Neutrophil (primary cell): ENCODE measurements around the gene RAX2.
A peak's percentile ranks its signal among the peaks of the same experiment; 100 is the strongest.

ENCODE experiments used
- H3K27ac ChIP-seq: fragments of 200-600 bp; sonication (generic); 2 replicates; pipeline ENCODE4 v1.5.1; 2016; ENCODE audit warnings: mild to moderate bottlenecking, moderate library complexity
- H3K27me3 ChIP-seq: fragments of 200-600 bp; sonication (generic); 2 replicates; pipeline ENCODE4 v1.6.0; 2016; ENCODE audit warnings: mild to moderate bottlenecking
- H3K36me3 ChIP-seq: fragments of 200-600 bp; sonication (generic); 2 replicates; pipeline ENCODE4 v1.5.1; 2017
- H3K4me1 ChIP-seq, 2 experiments: fragments of 200-600 bp in 1 of 2; sonication (generic) in 1 of 2; 1 replicate in 1 of 2; 2 replicates in 1 of 2; pipeline versions ENCODE4 v1.5.1 to v1.6.1; 2013 to 2016; ENCODE audit warnings: low read depth in 1 of 2, low read length in 1 of 2, mild to moderate bottlenecking in 1 of 2, moderate library complexity in 1 of 2; ENCODE audit not compliant: control insufficient read depth in 1 of 2, insufficient read depth in 1 of 2
- H3K4me3 ChIP-seq, 2 experiments: fragments of 200-600 bp in 1 of 2; sonication (generic) in 1 of 2; 1 replicate in 1 of 2; 2 replicates in 1 of 2; pipeline ENCODE4 v1.5.1; 2013 to 2016; ENCODE audit warnings: low read depth in 1 of 2, low read length in 1 of 2, mild to moderate bottlenecking in 1 of 2, moderate library complexity in 1 of 2
- H3K9me3 ChIP-seq: fragments of 200-600 bp; sonication (generic); 2 replicates; pipeline ENCODE4 v1.5.1; 2016
- TF ChIP-seq, protein P1 (sequence below): fragments of 200-600 bp; sonication (generic); IDR thresholded peaks from 2 replicates; pipeline ENCODE4 v1.5.1; 2016; ENCODE audit warnings: antibody characterized with exemption

The RAX2 gene

DNA sequence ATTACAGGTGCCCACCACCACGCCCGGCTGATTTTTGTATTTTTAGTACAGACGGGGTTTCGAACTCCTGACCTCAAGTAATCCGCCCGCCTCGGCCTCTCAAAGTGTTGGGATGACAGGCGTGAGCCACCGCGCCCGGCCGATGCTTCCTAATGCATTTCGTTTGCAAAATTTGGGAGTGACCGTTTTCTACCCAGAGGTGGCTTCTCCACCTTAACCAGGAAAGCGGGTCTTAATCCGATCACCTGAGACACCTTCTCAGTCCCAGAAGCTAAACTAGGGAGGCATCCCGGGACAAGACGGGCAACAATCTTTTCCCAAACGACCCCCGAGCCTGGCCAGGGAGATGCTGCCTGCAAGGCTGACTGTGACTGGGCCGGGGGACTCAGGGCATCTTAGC is 29.0 kb upstream of the RAX2 start:
- Histone ChIP-seq H3K4me3 (peak overlapping the region in 1 of 2 experiments; percentile 63), H3K9me3 (no peaks in the 10 kb centered on the region), H3K27ac (peak overlapping the region; percentile 63), H3K36me3 (no peaks in the 10 kb centered on the region), H3K27me3 (peaks cover 57% of the 10 kb centered on the region), H3K4me1 (peaks cover 16 to 21% of the 10 kb centered on the region in 2 experiments)
- TF ChIP-seq, protein P1, sequence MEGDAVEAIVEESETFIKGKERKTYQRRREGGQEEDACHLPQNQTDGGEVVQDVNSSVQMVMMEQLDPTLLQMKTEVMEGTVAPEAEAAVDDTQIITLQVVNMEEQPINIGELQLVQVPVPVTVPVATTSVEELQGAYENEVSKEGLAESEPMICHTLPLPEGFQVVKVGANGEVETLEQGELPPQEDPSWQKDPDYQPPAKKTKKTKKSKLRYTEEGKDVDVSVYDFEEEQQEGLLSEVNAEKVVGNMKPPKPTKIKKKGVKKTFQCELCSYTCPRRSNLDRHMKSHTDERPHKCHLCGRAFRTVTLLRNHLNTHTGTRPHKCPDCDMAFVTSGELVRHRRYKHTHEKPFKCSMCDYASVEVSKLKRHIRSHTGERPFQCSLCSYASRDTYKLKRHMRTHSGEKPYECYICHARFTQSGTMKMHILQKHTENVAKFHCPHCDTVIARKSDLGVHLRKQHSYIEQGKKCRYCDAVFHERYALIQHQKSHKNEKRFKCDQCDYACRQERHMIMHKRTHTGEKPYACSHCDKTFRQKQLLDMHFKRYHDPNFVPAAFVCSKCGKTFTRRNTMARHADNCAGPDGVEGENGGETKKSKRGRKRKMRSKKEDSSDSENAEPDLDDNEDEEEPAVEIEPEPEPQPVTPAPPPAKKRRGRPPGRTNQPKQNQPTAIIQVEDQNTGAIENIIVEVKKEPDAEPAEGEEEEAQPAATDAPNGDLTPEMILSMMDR = no peak

DNA sequence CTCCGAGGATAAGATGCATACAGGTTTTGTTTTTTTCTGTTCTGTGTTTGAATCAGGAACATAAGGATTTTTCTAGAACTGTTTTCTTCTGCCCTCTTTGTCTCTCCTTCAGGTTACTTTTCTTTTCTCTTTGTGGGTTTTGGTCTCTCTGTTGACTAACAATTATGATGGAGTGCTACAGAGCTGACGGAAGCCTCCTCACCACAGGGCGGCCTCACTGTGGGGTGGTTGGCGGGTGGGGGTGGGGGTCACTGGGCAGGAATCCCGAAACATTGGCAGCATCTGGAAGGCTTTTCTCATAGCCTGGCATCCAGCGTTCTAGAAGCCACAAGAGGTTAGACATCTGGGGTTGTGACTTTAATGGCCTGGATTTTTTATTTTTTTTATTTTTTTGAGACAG is 26.1 kb upstream of the RAX2 start:
- H3K4me1 ChIP-seq = peaks cover 16 to 21% of the 10 kb centered on the region in 2 experiments
- TF ChIP-seq, protein P1 = no peak
- H3K9me3 ChIP-seq = no peaks in the 10 kb centered on the region
- no peak overlapping the region for H3K27ac ChIP-seq
- no peak overlapping the region for H3K4me3 ChIP-seq
- peaks cover 51% of the 10 kb centered on the region for H3K27me3 ChIP-seq
- H3K36me3 ChIP-seq = no peaks in the 10 kb centered on the region

DNA sequence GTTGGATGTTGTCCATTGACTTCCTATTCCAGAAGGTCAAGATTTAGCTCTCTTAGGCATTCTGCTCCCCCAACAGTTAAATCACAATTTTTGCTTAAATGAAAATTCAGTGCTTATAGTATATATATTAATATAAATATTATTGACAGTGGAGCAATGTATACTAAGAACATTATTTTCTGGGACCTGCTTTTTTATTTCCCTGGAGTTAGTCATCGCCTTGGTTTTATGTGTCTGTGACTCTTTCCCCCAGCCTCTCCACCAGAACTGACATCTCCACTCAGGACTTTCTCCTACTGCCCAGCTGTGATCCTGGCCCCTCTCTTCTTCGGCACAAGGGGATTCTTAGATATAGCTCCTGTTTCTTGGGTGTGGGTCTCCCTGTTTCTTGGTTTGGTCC is 24.3 kb upstream of the RAX2 start:
- peaks cover 33% of the 10 kb centered on the region for H3K27me3 ChIP-seq
- no peak overlapping the region for H3K4me3 ChIP-seq
- no peaks in the 10 kb centered on the region for H3K36me3 ChIP-seq
- H3K9me3 ChIP-seq = no peaks in the 10 kb centered on the region
- H3K27ac ChIP-seq = no peak overlapping the region
- TF ChIP-seq, protein P1 = no peak
- peaks cover 9 to 12% of the 10 kb centered on the region in 2 experiments for H3K4me1 ChIP-seq

DNA sequence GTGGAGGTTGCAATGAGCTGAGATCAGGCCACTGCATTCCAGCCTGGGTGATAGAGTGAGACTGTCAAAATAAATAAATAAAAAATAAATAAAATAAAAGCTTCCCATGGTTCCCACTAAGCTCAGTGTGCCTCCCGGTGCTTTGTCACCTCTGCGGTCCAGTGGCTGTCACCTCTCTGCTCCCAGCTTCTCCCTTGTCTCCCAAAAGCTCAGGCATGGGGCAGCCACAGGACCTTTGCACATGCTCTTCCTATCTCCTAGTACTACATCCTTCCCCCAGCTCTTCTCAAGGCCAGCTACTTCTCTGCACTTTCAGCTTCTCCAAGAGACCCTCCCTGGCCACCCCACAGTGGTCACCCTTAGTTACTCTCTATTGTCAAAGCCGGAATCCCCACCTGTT is 21.8 kb upstream of the RAX2 start:
- Histone ChIP-seq H3K27me3 (peaks cover 30% of the 10 kb centered on the region), H3K4me1 (no peaks in the 10 kb centered on the region), H3K36me3 (no peaks in the 10 kb centered on the region), H3K27ac (no peak overlapping the region), H3K4me3 (no peak overlapping the region), H3K9me3 (no peaks in the 10 kb centered on the region)
- TF ChIP-seq, protein P1 = no peak

DNA sequence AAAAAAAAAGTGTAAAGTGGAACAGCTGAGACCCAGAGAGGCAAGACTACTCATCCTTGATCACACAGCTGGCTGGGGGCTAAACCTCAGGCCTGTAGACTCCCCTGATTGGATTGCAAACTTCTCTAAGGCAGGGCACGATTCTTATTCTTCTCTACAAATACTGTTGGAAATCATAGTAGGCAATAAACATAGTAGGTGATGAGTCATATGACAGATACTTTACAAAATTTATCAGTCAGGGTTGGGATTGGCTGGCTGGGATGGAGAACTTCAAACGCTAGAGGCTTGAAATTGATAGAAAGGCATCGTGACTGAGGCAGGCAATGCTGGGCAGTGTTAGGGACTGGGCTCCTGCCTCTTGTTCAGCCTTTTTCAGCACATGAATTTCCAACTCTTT is 20.1 kb upstream of the RAX2 start:
- Histone ChIP-seq H3K36me3 (no peaks in the 10 kb centered on the region), H3K9me3 (no peaks in the 10 kb centered on the region), H3K4me3 (no peak overlapping the region), H3K27me3 (peaks cover 36% of the 10 kb centered on the region), H3K27ac (no peak overlapping the region), H3K4me1 (no peaks in the 10 kb centered on the region)
- TF ChIP-seq, protein P1 = no peak

DNA sequence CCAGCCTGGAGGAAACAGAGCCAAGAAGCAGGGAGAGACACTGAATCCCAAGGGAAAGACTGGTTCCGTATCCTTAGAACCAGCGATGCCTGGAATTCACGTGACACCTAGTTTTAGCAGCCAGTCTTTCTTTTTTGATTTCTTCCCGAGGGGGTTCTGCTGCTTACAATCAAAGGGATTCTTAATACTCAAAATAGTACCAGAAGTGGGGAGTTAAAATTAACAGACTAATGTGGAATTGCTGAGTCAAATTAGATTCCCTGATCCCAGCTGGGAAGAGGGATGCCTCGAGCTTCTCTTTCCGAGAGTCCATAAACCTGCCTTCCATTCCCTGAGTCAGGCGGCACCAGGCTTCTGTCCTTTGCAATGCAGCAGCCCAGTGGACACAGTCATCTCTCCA is 18.9 kb upstream of the RAX2 start:
- no peaks in the 10 kb centered on the region for H3K9me3 ChIP-seq
- H3K4me3 ChIP-seq = no peak overlapping the region
- no peaks in the 10 kb centered on the region for H3K36me3 ChIP-seq
- H3K4me1 ChIP-seq = peaks cover under 1 to 2% of the 10 kb centered on the region in 2 experiments
- peaks cover 47% of the 10 kb centered on the region for H3K27me3 ChIP-seq
- TF ChIP-seq, protein P1 = no peak
- H3K27ac ChIP-seq = no peak overlapping the region
